Endothelial cell of umbilical vein (primary cell): Measurements from ENCODE around the gene STAT5B.

Experiments
- CTCF ChIP-seq, 2 donors: IDR thresholded peaks; 1 replicate in 1 of 2; 2 replicates in 1 of 2; pipeline ENCODE4 v1.5.1; 2011; ENCODE audit warnings: low read length in 2 of 2, mild to moderate bottlenecking in 2 of 2, moderate library complexity in 2 of 2, control low read depth in 1 of 2, inconsistent platforms in 1 of 2, low read depth in 1 of 2; ENCODE audit not compliant: insufficient read depth in 1 of 2; ENCODE audit errors: extremely low read depth in 1 of 2
- EZH2 ChIP-seq: IDR thresholded peaks from 2 replicates; pipeline ENCODE4 v1.6.1; 2012; ENCODE audit warnings: borderline replicate concordance, low read depth, mild to moderate bottlenecking, moderate library complexity, low read length, inconsistent platforms; ENCODE audit not compliant: severe bottlenecking
- GATA2 ChIP-seq: IDR thresholded peaks from 2 replicates; pipeline ENCODE4 v1.7.0; 2011; ENCODE audit warnings: low read depth, mild to moderate bottlenecking, moderate library complexity, mixed read lengths, low read length; ENCODE audit not compliant: insufficient read length, insufficient read depth
- JUN ChIP-seq: IDR thresholded peaks from 2 replicates; pipeline ENCODE4 v1.6.1; 2011; ENCODE audit warnings: borderline replicate concordance, low read depth; ENCODE audit not compliant: insufficient read length, insufficient read depth
- MAX ChIP-seq: IDR thresholded peaks from 2 replicates; pipeline ENCODE4 v1.6.1; 2011; ENCODE audit not compliant: insufficient read depth, insufficient read length
- POLR2A ChIP-seq: IDR thresholded peaks from 2 replicates; pipeline ENCODE4 v1.6.1; 2012; ENCODE audit warnings: low read depth, mild to moderate bottlenecking, control low read depth, low read length

- no peak for TF ChIP-seq GATA2
- TF ChIP-seq POLR2A: no peak
- TF ChIP-seq MAX: no peak
- TF ChIP-seq CTCF (IDR thresholded peaks at IDR 0.05; ENCODE audit: extremely low read depth in 1 of 2, insufficient read depth in 1 of 2, low read depth in 1 of 2, low read length in 2 of 2): no peak
- TF ChIP-seq EZH2: no peak
- no peak for TF ChIP-seq JUN
Measured at GRCh38 chr17:42274253-42274542, 2.0 kb downstream of the STAT5B start.
